ENCODE data around the gene CCDC50.
A peak's percentile ranks its signal among the peaks of the same experiment; 100 is the strongest.

CCDC50 gene

DNA sequence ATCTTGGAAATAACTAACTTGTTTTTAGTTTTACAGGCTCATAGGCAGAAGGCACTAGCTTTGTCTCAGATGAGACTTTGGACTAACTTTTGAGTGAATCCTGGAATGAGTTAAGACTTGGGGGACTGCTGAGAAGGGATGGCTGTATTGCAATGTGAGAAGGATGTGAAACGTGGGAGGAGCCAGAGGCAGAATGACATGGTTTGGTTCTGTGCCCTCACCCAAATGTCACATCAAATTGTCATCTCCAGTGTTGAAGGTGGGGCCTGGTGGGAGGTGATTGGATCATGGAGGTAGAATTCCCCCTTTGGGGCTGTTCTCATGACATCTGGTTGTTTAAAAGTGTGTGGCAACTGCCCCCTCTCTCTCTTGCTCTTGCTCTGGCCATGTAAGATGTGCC is 28.8 kb upstream of the CCDC50 start:
- Mint-ChIP-seq H3K4me1 (peaks cover 39% of the 10 kb centered on the region), H3K27ac (no peak overlapping the region), H3K36me3 (ENCODE audit: low read depth) (no peaks in the 10 kb centered on the region), H3K4me3 (no peak overlapping the region), H3K27me3 (ENCODE audit: low read depth, poor library complexity) (no peaks in the 10 kb centered on the region), H3K9me3 (no peaks in the 10 kb centered on the region)
- TF ChIP-seq, protein P1, sequence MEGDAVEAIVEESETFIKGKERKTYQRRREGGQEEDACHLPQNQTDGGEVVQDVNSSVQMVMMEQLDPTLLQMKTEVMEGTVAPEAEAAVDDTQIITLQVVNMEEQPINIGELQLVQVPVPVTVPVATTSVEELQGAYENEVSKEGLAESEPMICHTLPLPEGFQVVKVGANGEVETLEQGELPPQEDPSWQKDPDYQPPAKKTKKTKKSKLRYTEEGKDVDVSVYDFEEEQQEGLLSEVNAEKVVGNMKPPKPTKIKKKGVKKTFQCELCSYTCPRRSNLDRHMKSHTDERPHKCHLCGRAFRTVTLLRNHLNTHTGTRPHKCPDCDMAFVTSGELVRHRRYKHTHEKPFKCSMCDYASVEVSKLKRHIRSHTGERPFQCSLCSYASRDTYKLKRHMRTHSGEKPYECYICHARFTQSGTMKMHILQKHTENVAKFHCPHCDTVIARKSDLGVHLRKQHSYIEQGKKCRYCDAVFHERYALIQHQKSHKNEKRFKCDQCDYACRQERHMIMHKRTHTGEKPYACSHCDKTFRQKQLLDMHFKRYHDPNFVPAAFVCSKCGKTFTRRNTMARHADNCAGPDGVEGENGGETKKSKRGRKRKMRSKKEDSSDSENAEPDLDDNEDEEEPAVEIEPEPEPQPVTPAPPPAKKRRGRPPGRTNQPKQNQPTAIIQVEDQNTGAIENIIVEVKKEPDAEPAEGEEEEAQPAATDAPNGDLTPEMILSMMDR (IDR thresholded peaks at IDR 0.05): no peak
- DNase-seq: no peak

DNA sequence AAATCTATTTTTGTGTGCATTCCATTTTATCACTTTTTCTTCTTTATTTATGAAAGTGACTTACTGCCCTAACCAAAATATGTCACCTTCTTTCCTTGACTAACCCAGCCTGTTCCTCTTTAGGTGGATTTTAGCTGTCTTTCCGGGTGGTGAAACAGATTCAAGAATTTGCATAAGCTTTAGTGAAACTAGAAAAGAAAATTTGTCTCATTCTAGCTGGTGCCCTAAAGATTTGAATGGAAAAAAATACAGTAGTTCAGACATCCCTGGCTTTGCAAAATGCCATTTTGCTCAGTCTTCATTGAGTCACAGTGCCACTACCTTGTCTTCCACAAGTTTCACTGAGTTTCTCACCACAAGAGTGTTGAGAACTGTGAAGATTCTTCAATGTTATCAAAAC is 28.2 kb upstream of the CCDC50 start:
- Mint-ChIP-seq H3K4me3 (no peak overlapping the region), H3K36me3 (ENCODE audit: low read depth) (no peaks in the 10 kb centered on the region), H3K27me3 (ENCODE audit: low read depth, poor library complexity) (no peaks in the 10 kb centered on the region), H3K9me3 (no peaks in the 10 kb centered on the region), H3K4me1 (peaks cover 39% of the 10 kb centered on the region), H3K27ac (no peak overlapping the region)
- TF ChIP-seq, protein P1 (IDR thresholded peaks at IDR 0.05): no peak
- DNase-seq: no peak

DNA sequence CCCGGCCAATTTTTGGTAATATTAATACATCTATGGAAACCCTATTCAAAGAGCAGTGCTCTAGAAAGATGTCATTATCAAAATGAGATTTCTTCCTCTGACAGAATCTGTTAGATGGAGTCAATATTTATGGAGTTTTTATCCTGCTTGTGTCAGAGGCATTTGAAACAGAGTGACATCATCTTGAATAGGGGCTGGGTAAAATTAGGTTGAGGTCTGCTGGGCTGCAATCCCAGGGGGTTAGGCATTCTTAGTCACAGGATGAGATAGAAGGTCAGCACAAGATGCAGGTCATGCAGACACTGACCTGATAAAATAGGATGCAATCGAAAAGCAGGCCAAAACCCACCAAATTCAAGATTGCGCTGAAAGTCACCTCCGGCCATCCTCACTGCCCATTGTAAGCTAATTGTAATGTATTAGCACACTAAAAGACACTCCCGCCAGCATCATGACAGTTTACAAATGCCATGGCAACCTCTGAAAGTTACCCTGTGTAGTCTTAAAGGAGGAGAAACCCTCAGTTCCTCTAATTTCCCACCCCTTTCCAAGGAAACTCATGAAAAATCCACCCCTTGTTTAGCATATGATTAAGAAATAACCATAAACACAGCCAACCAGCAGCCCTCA is 27.3 kb upstream of the CCDC50 start:
- H3K9me3 Mint-ChIP-seq: no peaks in the 10 kb centered on the region
- H3K27ac Mint-ChIP-seq: no peak overlapping the region
- peaks cover 39% of the 10 kb centered on the region for H3K4me1 Mint-ChIP-seq
- H3K27me3 Mint-ChIP-seq (ENCODE audit: low read depth, poor library complexity): no peaks in the 10 kb centered on the region
- no peak overlapping the region for H3K4me3 Mint-ChIP-seq
- no peak for DNase-seq
- no peaks in the 10 kb centered on the region for H3K36me3 Mint-ChIP-seq (ENCODE audit: low read depth)
- TF ChIP-seq, protein P1 (IDR thresholded peaks at IDR 0.05): no peak

DNA sequence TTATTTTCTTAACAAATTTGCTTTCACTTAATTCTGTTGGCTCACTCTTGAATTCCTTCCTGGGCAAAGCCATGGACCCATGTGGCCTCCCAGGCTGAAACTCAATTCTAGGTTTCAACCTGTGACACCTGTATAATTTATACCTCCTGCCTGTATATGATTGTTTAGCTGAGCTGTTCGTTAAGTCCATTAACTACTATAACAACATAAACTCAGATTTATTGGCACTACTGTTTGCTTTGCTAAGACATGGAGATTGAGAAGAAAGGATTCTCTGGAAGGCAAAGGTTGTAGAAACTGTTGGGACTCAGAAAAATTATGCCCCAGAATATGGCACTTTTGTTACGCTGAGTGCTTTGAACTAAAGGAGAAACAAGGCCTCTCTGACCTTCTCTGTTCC is 26.7 kb upstream of the CCDC50 start:
- H3K4me1 Mint-ChIP-seq: peaks cover 39% of the 10 kb centered on the region
- H3K36me3 Mint-ChIP-seq (ENCODE audit: low read depth): no peaks in the 10 kb centered on the region
- peak overlapping the region; percentile 6 for H3K4me3 Mint-ChIP-seq
- no peak for DNase-seq
- no peaks in the 10 kb centered on the region for H3K9me3 Mint-ChIP-seq
- no peaks in the 10 kb centered on the region for H3K27me3 Mint-ChIP-seq (ENCODE audit: low read depth, poor library complexity)
- TF ChIP-seq, protein P1 (IDR thresholded peaks at IDR 0.05): no peak
- H3K27ac Mint-ChIP-seq: no peak overlapping the region

DNA sequence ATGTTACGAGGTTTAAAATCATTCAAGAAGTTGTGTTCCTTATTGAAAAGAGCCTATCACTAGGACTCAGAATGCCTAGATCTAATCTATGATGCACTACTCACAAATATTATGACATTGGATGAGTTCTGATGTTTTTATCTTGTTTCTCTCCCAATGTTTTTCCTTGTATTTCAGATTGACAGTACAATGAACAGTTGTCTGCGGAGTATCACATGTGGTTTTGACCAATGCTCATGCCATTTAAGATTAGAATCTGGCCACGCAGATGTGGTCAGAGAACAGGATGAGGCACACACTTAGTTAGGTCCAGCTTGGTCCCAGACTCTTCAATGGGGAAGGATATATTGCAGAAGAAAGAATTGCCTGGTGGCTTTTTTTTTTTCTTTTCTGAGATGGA is 25.6 kb upstream of the CCDC50 start:
- no peaks in the 10 kb centered on the region for H3K9me3 Mint-ChIP-seq
- H3K36me3 Mint-ChIP-seq (ENCODE audit: low read depth): no peaks in the 10 kb centered on the region
- no peak for DNase-seq
- no peak overlapping the region for H3K27ac Mint-ChIP-seq
- no peak overlapping the region for H3K4me3 Mint-ChIP-seq
- H3K4me1 Mint-ChIP-seq: peaks cover 34% of the 10 kb centered on the region
- TF ChIP-seq, protein P1 (IDR thresholded peaks at IDR 0.05): no peak
- peaks cover 3% of the 10 kb centered on the region for H3K27me3 Mint-ChIP-seq (ENCODE audit: low read depth, poor library complexity)

DNA sequence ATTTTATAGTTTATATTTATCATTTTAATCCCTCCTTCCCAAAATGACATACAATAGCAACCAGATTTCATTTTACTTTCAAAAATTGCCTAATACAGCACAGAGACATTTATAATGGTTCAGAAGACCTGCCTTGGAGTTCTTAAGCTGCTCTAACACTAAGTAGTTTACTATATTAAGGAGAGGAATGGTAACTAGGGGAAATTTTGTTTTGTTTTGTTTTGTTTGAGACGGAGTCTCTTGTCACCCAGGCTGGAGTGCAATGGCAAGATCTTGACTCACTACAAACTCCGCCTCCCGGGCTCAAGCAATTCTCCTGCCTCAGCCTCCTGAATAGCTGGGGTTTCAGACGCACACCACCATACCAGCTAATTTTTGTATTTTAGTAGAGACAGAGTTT is 22.8 kb upstream of the CCDC50 start:
- TF ChIP-seq, protein P1 (IDR thresholded peaks at IDR 0.05): no peak
- H3K36me3 Mint-ChIP-seq (ENCODE audit: low read depth): no peaks in the 10 kb centered on the region
- no peak overlapping the region for H3K4me3 Mint-ChIP-seq
- peaks cover 20% of the 10 kb centered on the region for H3K4me1 Mint-ChIP-seq
- H3K27me3 Mint-ChIP-seq (ENCODE audit: low read depth, poor library complexity): peaks cover 3% of the 10 kb centered on the region
- no peak for DNase-seq
- H3K9me3 Mint-ChIP-seq: no peaks in the 10 kb centered on the region
- H3K27ac Mint-ChIP-seq: no peak overlapping the region
